Neuron (in vitro differentiated cells): ENCODE results near the gene COL18A1.
"Not testable (repeated sequence)": the region's sequence is repeated elsewhere in the genome, so short reads cannot be mapped to it uniquely, and the experiment has no call there.

Experiments
- H2AFZ ChIP-seq: one replicate; pipeline ENCODE4 v1.6.1; 2013; ENCODE audit warnings: low read depth, mild to moderate bottlenecking, inconsistent platforms, low read length, moderate library complexity
- H3K27me3 ChIP-seq: one replicate; pipeline ENCODE4 v1.6.1; 2013; ENCODE audit warnings: low read length; ENCODE audit not compliant: insufficient read depth
- H3K36me3 ChIP-seq: one replicate; pipeline ENCODE4 v1.6.1; 2013; ENCODE audit warnings: low read length; ENCODE audit not compliant: insufficient read depth
- H3K4me1 ChIP-seq: one replicate; pipeline ENCODE4 v1.6.1; 2013; ENCODE audit warnings: low read length; ENCODE audit not compliant: insufficient read depth
- H3K4me3 ChIP-seq: 2 replicates; pipeline ENCODE4 v1.5.1; 2013; ENCODE audit warnings: mild to moderate bottlenecking, low read length, moderate library complexity
- H3K9me3 ChIP-seq: one replicate; pipeline ENCODE4 v1.6.1; 2013; ENCODE audit warnings: low read length

Gene COL18A1

DNA sequence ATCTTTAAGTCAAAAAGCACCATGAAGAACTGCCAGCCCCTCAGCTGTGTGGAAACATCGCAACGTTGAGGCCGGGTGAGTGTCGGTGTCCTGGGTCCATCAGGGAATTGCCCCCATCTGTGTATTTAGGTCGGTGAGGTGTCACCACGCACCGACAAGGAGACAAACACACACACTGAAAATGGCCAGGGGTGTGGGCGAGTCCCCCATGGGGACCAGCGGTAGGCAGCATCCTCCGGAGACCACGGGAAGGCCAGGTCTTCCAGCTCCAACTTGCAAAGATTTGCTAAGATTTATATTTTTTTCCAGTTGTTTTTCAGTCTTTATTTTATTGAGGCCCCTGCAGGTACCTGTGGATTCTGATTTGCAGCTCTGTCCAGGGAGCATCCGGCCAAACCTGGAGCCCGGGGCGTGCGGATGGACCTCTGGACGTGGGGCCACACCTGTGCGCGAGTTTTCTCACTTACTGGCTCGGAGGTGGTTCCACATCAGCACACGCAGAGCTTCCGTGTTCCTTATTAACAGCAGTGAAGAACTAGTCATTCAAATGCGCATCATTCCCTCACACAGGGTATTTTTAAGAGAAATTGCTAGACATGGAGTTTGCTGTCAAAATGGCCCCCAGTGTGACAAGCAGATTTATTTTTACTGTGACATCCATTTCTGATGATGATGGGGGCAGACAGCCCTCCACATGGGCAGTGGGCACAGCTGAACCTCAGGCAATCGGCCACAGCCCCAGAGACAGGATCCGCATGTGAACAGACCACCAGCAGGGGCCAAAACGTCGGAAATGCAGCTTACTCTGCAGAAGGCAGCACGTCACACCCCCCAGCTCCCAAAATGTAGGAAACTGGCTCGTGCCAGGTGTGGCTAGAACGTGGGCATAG, 154.5 kb downstream of the COL18A1 start:
- Histone ChIP-seq H2AFZ (no peak overlapping the region), H3K27me3 (peaks cover 13% of the 10 kb centered on the region), H3K36me3 (no peaks in the 10 kb centered on the region), H3K4me1 (peaks cover 3% of the 10 kb centered on the region), H3K9me3 (no peaks in the 10 kb centered on the region), H3K4me3 (no peak overlapping the region)

DNA sequence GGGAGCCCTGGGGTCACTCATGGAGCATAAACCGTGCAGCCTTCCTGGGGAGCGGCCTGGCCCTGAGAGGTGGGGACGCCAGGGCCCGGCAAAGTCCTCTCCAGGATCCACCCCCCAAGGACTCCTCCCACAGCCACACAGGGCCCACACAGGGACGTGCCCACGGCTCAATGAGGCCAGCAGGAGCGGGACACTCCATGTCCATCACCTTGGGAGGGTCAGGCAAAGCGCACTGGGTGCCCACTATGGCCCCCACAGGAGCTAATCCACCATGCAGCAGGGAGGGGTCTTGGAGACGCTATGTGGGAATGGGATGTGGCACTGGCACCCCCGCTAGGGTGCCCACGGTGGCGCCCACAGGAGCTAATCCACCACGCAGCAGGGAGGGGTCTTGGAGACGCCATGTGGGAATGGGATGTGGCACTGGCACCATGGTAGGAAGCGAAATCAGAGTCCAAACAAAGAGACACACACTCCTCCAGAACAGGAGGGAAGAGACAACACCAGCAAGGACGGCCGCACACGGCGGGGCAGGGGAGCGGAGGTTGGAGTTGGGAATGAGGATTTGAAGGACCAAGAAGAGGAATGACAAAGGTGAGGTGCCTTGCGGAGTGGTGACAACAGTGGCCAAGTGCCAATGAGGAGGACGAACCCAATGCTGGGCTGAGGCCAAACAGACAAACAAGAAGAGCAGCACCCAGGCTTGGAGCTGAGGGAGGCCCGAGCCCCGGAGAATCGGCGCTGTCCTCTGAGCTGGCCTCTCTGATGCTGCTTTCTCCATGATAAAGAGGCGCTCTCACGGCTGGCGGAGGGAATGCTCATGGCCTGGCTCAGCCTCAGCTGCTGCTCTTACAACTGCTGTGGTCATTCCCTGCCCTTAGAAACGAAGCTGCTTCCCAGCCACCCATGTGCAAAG, 155.4 kb downstream of the COL18A1 start:
- H3K4me3 ChIP-seq = no peak overlapping the region
- no peaks in the 10 kb centered on the region for H3K9me3 ChIP-seq
- no peaks in the 10 kb centered on the region for H3K4me1 ChIP-seq
- H2AFZ ChIP-seq = no peak overlapping the region
- peaks cover 13% of the 10 kb centered on the region for H3K27me3 ChIP-seq
- no peaks in the 10 kb centered on the region for H3K36me3 ChIP-seq

DNA sequence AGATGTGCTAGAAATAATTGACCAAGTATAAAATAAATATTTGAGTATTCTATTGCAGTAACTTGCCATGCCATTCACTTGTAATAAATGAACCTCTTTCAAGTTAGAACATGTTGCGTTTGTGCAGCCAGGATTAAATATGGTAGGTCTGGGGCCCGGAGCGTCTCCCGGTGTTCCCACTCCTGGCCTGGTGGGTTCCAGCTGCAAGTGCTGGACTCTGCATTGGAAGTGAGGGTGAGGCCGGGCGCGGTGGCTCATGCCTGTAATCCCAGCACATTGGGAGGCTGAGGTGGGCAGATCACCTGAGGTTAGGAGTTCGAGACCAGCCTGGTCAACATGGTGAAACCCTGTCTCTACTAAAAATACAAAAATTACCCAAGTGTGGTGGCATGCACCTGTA, 156.3 kb downstream of the COL18A1 start:
- H3K36me3 ChIP-seq, H3K4me3 ChIP-seq, H3K9me3 ChIP-seq, H2AFZ ChIP-seq, H3K4me1 ChIP-seq: not testable (repeated sequence)
- H3K27me3 ChIP-seq = peaks cover 13% of the 10 kb centered on the region

DNA sequence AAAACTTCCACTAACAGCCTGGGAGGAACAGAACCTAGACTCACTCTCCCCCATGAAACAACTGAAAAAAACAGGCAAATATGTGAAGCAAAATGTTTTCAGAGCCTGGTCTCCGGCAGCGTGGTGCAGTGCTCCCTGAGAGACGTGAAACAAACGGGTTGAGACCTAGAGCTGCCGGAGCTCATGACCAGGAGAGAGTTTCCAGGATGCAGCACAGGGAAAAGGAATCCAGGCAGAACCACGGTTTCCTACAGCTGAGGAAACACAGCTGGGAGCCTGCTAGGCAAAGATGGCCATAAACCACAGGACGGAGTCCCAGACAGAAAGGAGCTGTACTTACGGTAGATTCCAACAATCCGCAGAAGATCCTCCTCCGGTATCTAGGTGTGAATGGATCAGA, 157.4 kb downstream of the COL18A1 start:
- H3K4me1 ChIP-seq = no peaks in the 10 kb centered on the region
- H3K27me3 ChIP-seq = peaks cover 10% of the 10 kb centered on the region
- no peak overlapping the region for H2AFZ ChIP-seq
- no peaks in the 10 kb centered on the region for H3K36me3 ChIP-seq
- no peak overlapping the region for H3K4me3 ChIP-seq
- H3K9me3 ChIP-seq = no peaks in the 10 kb centered on the region

DNA sequence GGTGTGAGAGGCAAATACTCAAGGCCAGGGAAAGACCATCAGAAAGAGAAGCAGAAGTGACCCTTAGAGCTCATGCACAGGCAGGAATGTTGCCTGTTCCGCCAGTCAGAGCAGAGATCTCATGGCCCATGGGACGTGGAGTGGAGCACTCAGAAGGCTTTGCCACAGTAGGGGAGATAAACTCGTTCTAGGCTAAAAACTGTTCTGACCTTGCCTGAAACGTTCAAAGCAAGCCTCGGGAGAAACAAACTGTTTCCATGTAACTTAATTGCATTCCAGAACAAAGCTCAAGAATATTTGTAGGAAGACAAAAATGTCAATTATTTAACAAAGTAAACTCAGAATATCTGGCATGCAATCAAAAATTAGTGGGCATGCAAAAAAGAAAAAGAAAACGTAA, 158.0 kb downstream of the COL18A1 start:
- Histone ChIP-seq H3K36me3 (no peaks in the 10 kb centered on the region), H3K27me3 (peaks cover 10% of the 10 kb centered on the region), H3K4me1 (no peaks in the 10 kb centered on the region), H3K9me3 (no peaks in the 10 kb centered on the region), H3K4me3 (no peak overlapping the region), H2AFZ (no peak overlapping the region)
